ENCODE measurements around the gene KCNMA1.

Gene KCNMA1

GRCh38 chr10:77274046-77274795 lies 363.4 kb downstream of the KCNMA1 start:
- DNase-seq (ENCODE audit: low read depth in 2 of 2) = no peak

GRCh38 chr10:77269163-77269562 lies 368.4 kb downstream of the KCNMA1 start:
- DNase-seq (ENCODE audit: low read depth in 2 of 2) = no peak

- no peak for DNase-seq (ENCODE audit: low read depth in 2 of 2)
These were observed 368.9 kb downstream of the KCNMA1 start for GRCh38 chr10:77268721-77269120.

DNA sequence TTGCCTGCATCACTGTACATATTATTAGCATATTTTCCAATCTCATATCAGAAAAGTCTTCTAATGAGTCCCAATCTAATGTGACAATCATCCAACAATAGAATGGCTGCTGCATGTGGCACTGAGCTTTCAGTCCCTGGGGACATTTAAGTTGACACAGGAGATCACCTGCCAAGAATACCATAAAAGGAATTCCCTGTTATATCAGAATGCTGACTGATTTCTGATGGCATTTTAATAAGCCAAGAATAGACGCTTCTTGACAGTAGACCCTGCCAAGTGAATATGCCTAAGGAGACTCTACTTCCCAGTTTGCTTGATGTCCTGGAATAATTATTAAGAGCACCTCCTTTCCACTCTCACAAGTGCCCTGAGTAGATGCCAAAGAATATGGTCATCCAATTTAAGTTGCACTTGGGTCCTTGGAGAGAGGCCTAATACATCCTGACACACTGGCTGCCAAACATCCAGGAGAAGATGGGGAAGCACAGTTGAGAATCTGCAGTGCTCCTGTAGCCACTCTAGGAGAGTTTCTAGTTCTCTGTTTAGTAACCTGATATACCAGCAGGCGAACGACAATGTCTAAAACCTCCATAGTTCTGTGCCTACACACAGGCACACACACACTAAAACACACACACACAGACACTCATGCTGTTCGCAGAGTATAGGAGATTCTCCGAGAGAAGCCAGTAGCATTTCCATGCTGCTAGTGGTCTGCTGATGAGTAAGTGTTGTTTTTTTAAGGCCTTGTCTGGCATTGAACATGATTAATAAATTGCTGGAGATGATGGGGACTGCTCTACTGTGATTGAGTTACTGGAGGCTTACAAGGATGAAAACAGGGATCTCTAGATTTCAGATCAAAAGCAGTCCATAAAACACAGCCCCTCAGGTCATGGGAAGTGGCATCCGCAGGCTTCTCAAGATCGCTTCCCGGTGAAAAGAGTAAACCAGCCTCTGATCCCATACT lies 369.6 kb downstream of the KCNMA1 start:
- no peak for DNase-seq (ENCODE audit: low read depth in 2 of 2)

GRCh38 chr10:77266242-77266641 lies 371.4 kb downstream of the KCNMA1 start:
- no peak for DNase-seq (ENCODE audit: low read depth in 2 of 2)

DNA sequence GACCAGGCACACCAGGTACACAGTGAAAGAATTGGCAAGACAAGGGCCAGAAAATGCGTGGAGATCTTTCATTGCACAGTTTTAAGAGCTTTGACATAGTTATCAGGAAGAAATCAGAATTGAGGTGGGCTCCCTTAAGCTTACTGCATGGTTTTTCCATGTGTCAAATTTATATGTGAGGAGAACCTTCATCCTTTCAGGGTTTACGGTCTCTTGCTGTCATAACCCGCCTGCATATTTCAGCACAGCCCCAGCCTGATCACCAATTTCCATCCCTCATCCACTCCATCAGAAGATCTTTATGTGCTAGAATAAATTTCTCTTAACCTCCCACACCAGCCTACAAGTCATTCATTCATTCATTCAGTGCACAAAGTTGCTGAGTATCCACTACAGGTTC lies 373.1 kb downstream of the KCNMA1 start:
- DNase-seq (ENCODE audit: low read depth in 2 of 2) = no peak

GRCh38 chr10:77264107-77264506 lies 373.5 kb downstream of the KCNMA1 start:
- no peak for DNase-seq (ENCODE audit: low read depth in 2 of 2)

GRCh38 chr10:77263700-77264099 lies 373.9 kb downstream of the KCNMA1 start:
- DNase-seq (ENCODE audit: low read depth in 2 of 2) = no peak

DNA sequence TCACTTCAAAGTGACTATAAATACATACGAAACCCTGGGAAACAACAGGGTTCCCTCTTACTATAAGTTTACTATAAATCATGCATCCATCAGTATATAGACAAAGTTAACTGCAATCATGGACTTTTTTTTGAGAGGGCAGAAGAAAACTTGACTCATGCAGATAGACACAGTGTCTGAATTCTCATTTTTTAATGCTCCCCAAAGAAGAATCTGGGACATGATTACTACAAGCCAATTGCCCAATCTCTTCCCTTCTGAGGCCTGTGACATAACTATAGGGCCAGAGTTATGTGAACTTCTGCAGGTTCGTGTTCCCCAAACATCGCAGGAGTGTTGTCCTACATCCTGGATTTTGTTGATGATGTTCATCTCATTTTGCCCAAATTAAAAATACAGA lies 376.5 kb downstream of the KCNMA1 start:
- no peak for DNase-seq (ENCODE audit: low read depth in 2 of 2)

- DNase-seq (ENCODE audit: low read depth in 2 of 2) = no peak
These were observed 378.3 kb downstream of the KCNMA1 start for GRCh38 chr10:77259171-77259874.

DNA sequence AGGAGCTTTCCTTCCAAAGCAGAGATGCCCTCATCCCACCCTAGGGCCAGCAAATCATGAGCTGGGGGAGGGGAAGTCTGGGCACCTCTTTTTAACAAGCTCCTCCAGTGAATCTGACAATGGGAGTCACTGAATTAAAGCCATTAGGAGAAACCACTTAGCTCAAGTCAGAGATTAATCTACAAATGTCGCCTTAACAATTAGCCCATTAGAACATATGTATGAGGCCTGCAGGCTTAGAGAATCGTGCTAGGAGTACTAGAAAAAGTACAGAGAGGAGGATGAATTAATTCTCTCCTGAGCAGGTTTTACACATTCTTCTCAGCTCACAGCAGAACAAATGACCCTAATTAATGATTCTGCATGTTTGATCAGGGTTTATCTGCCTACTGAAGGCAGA lies 381.3 kb downstream of the KCNMA1 start:
- DNase-seq (ENCODE audit: low read depth in 2 of 2) = no peak

GRCh38 chr10:77253556-77254064 lies 384.0 kb downstream of the KCNMA1 start:
- no peak for DNase-seq (ENCODE audit: low read depth in 2 of 2)

GRCh38 chr10:77253147-77253545 lies 384.5 kb downstream of the KCNMA1 start:
- DNase-seq (ENCODE audit: low read depth in 2 of 2) = no peak

DNA sequence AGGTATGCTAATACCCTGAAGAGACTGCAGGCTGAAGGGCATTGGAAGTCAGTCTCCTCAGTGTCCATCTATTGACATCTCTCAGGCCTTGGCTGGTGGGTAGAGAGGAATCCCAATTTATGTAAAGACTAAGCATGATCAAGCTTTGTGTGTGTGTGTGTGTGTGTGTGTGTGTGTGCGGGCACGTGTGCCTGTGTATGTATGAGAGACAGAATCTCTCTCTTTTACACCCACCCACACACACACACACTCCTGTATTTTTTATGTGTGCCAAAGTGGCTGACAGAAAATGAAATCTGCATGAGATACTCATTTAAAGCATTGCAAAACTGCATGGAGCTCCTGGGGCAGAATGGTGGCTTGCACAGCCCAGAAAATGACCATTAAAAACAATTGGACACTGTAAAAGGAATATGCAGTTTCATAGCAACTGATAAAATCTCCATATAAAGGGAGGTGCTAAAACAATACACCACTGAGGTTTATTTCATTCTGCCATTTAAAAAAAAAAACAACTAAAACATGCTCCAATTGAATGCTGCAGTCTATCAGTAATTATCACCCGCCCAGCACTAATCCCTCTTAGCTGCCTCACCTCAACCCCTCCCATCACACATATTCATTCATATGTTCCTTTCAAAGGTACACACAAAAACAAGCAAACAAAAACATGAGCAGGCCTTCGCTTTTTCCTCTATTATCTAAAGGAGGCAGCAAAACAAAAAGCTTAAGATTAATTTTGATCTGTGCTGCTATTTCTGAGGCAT lies 385.0 kb downstream of the KCNMA1 start:
- no peak for DNase-seq (ENCODE audit: low read depth in 2 of 2)

GRCh38 chr10:77251297-77252013 lies 386.2 kb downstream of the KCNMA1 start:
- no peak for DNase-seq (ENCODE audit: low read depth in 2 of 2)

GRCh38 chr10:77249901-77250459 lies 387.6 kb downstream of the KCNMA1 start:
- no peak for DNase-seq (ENCODE audit: low read depth in 2 of 2)

- DNase-seq (ENCODE audit: low read depth in 2 of 2) = no peak
These were observed 389.4 kb downstream of the KCNMA1 start for GRCh38 chr10:77248104-77248790.

GRCh38 chr10:77247031-77247990 lies 390.3 kb downstream of the KCNMA1 start:
- no peak for DNase-seq (ENCODE audit: low read depth in 2 of 2)
